ENCODE measurements around the gene NASP.

NASP gene

DNA sequence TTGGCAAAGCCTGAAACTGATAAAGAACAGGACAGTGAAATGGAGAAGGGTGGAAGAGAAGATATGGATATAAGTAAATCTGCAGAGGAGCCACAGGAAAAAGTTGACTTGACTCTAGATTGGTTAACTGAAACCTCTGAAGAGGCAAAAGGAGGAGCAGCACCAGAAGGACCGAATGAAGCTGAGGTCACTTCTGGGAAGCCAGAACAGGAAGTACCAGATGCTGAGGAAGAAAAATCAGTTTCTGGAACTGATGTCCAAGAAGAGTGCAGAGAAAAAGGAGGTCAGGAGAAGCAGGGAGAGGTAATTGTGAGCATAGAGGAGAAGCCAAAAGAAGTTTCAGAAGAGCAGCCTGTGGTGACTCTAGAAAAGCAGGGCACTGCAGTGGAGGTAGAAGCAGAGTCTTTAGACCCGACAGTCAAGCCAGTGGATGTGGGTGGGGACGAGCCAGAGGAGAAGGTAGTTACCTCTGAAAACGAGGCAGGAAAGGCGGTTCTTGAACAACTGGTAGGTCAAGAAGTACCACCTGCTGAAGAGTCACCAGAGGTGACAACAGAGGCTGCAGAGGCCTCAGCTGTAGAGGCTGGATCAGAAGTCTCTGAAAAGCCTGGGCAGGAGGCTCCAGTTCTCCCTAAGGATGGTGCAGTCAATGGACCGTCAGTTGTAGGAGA is 23.7 kb downstream of the NASP start:
- no peak overlapping the region for H3K4me3 ChIP-seq (ENCODE audit: low read depth, low read length)
- TF ChIP-seq, protein P1, sequence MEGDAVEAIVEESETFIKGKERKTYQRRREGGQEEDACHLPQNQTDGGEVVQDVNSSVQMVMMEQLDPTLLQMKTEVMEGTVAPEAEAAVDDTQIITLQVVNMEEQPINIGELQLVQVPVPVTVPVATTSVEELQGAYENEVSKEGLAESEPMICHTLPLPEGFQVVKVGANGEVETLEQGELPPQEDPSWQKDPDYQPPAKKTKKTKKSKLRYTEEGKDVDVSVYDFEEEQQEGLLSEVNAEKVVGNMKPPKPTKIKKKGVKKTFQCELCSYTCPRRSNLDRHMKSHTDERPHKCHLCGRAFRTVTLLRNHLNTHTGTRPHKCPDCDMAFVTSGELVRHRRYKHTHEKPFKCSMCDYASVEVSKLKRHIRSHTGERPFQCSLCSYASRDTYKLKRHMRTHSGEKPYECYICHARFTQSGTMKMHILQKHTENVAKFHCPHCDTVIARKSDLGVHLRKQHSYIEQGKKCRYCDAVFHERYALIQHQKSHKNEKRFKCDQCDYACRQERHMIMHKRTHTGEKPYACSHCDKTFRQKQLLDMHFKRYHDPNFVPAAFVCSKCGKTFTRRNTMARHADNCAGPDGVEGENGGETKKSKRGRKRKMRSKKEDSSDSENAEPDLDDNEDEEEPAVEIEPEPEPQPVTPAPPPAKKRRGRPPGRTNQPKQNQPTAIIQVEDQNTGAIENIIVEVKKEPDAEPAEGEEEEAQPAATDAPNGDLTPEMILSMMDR (IDR thresholded peaks at IDR 0.05; ENCODE audit: control insufficient read depth, extremely low read depth, insufficient read depth), result no peak
- no peak for DNase-seq (ENCODE audit: low read depth)

DNA sequence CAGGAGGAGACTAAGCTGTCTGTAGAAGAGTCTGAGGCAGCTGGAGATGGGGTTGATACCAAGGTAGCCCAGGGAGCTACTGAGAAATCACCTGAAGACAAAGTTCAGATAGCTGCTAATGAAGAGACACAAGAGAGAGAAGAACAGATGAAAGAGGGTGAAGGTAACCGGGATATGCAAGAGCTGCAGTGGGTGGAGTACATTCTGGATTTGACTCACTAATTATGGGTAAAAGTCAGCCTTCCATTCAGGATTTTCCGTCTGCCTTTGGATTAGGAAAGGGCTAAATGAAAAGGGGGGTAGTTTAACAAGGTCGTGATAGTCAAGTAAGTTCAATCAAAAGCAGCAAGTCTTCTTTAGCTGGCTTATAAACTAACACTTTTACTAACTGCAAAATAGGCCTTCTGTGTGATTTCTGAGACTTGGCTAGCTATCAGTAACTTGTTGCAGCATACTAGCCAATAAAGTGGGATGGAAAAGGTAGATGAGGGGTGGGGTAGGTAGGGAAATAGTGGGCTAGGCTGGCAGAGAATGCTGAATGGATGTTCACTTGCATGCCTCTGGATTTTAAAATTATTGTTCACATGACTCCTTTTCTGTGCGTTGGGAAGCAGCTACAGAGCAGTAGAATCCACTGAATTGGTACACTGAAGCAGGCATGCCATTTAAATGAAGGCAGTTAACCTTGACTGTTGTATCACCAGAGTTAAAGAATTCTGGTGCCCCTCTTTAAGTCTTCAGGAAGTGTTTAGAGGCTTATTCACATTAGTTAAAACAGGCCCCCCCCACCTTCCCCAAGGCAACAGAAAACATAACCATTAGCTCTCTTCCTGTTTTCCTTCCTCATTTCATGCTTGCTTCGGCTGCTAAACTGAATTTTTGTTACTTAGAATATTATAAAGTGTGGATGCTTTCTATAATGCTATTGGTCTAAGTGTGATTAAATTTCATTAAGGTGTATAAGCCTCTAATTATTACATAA is 24.6 kb downstream of the NASP start:
- no peak for DNase-seq (ENCODE audit: low read depth)
- TF ChIP-seq, protein P1 (IDR thresholded peaks at IDR 0.05; ENCODE audit: control insufficient read depth, extremely low read depth, insufficient read depth), result no peak

DNA sequence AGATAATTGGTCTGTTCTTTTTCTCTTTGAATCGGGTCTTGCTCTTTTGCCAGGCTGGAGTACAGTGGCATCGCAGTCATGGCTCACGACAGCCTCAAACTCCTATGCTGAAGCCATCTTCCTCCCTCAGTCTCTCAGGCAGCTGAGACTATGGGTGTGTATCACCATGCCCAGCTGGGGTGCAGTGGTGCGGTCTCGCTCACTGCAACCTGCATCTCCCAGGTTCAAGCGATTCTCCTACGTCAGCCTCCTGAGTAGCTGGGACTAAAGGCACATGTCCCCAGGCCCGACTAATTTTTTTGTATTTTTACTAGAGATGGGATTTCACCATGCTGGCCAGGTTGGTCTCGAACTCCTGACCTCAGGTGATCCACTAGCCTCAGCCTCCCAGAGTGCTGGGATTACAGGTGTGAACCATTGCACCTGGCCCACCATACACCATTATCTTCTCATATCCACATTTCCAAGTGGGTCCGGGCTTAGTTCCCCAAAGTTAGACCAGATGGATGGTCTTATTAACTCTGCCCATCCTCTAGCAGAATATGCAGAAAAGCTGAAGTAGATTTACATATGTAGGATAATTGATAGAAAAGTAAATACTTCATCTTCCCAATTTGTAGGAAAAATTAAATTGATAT is 26.9 kb downstream of the NASP start:
- no peak overlapping the region for H3K4me3 ChIP-seq (ENCODE audit: low read depth, low read length)
- TF ChIP-seq, protein P1 (IDR thresholded peaks at IDR 0.05; ENCODE audit: control insufficient read depth, extremely low read depth, insufficient read depth), result no peak

More for the DNA sequence above, 24.6 kb downstream of the NASP start:
- H3K4me3 ChIP-seq (ENCODE audit: low read depth, low read length), result no peak overlapping the region

DNA sequence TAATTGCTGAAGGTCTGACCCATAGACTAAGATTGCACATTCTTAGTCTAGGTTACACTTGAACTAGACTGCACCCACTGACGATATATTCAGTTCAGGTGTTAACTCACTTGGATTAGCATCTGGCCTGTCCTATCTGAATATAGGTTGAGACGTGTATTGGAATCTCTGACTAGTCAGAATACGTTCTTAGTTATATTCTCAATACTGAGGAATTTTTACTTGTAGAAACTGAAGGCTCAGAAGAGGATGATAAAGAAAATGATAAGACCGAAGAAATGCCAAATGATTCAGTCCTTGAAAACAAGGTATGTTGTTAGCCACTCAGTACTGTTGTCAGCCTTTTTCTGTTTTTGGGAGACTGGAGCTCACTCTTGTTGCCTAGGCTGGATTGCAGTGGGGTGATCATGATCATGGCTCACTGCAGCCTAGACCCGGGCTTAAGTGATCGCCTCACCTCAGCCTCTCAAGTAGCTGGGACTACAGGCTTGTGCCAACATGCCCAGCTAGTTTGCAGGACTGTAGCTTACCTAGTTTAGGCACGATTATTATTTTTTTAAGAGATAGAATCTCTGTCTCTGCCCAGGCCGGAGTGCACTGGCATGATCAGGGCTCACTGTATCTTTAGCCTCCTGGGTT is 29.2 kb downstream of the NASP start:
- no peak for DNase-seq (ENCODE audit: low read depth)
- no peak overlapping the region for H3K4me3 ChIP-seq (ENCODE audit: low read depth, low read length)
- TF ChIP-seq, protein P1 (IDR thresholded peaks at IDR 0.05; ENCODE audit: control insufficient read depth, extremely low read depth, insufficient read depth), result no peak

More for the DNA sequence above, 26.9 kb downstream of the NASP start:
- no peak for DNase-seq (ENCODE audit: low read depth)

DNA sequence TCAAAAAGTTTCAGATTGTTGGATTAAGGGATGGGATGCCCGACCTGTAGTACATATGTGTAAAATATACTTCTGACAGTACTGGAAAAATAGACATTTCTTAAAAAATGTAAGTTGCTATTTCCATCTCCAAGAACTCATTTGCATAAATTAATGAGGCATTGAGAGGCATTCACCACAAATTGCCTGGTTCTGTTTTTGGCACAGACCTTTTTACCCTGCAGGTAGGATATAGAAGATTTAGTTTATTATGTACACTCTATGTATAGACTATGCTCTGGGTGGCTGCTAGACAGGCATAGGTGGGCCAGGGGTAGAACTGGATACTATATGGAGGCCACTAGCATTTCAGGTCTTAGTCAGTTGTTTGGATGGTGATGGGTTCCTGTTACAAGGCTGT is 32.0 kb downstream of the NASP start:
- DNase-seq (ENCODE audit: low read depth), result no peak
- TF ChIP-seq, protein P1 (IDR thresholded peaks at IDR 0.05; ENCODE audit: control insufficient read depth, extremely low read depth, insufficient read depth), result no peak
- no peak overlapping the region for H3K4me3 ChIP-seq (ENCODE audit: low read depth, low read length)

DNA sequence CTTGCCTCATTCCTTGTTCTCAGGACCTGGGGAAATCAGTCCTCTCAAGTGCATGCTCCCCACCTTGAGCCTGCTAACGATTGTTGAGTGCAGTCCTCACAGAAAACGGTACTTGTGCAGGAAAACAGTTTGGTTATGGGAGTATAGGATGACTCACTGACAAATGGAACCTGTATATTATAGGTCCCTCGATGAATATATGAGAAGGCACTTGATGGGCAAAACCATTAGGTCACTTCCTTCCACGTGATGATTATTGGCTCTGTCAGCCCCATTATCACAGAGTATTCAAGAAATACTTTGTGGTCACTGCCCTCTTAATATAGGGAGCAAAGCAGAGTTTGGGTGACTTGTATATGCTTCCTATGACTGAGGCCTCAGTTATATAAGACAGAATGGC is 33.8 kb downstream of the NASP start:
- H3K4me3 ChIP-seq (ENCODE audit: low read depth, low read length), result no peak overlapping the region
- DNase-seq (ENCODE audit: low read depth), result no peak
- TF ChIP-seq, protein P1 (IDR thresholded peaks at IDR 0.05; ENCODE audit: control insufficient read depth, extremely low read depth, insufficient read depth), result no peak
